GM18517 (cell line): ENCODE data around the gene CLDN3.
"Not testable (repeated sequence)": the region's sequence is repeated elsewhere in the genome, so short reads cannot be mapped to it uniquely, and the experiment has no call there.

Source experiments
- ATAC-seq: cut with Tn5 transposase; IDR thresholded peaks from one replicate; pipeline ENCODE4 v1.9.1; 2021; ENCODE audit warnings: mild to moderate bottlenecking, moderate library complexity; ENCODE audit not compliant: unreplicated experiment

Gene CLDN3, protein sequence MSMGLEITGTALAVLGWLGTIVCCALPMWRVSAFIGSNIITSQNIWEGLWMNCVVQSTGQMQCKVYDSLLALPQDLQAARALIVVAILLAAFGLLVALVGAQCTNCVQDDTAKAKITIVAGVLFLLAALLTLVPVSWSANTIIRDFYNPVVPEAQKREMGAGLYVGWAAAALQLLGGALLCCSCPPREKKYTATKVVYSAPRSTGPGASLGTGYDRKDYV

GRCh38 chr7:73770002-73770859 is at the start of gene CLDN3:
Gene CLDN3, minus strand, starts transcription at chr7:73770270. Its CDS starts 221 bp downstream, at chr7:73770049.
- ATAC-seq, result no peak

DNA sequence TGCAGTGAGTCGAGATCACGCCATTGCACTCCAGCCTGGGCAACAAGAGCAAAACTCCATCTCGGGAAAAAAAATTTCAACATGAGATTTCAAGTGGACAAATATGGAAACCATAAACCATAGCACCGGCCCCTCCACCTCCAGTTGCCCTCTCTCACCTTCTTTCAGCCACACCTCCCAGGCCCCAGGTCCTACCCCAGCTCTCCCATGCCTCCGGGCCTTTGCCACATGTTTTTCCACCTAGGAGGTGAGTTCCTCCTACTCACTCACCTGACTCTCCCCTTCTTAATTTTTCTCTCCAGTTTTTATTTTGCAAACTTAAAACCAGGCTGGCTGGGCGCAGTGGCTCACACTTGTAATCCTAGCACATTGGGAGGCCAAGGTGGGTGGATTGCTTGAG is 47.1 kb upstream of the CLDN3 start:
- ATAC-seq, result no peak

GRCh38 chr7:73815436-73815835 is 45.4 kb upstream of the CLDN3 start:
- no peak for ATAC-seq

DNA sequence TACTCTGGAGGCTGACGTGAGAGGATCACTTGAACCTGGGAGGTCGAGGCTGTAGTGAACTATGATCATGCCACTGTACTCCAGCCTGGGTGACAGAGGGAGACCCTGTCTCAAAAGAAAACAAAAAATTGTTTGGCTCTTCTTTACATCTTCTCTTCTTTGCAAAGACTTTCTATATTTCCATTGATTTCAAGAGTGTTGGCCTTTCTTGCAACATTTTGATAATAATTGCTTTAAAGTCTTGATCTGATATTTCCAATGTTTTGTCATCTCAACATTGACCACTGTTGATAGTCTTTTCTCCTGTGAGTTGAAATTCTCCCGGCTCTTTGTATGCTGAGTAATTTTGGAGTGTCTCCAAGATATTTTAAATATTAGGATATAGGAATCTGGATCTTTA is 42.9 kb upstream of the CLDN3 start:
- ATAC-seq, result no peak

DNA sequence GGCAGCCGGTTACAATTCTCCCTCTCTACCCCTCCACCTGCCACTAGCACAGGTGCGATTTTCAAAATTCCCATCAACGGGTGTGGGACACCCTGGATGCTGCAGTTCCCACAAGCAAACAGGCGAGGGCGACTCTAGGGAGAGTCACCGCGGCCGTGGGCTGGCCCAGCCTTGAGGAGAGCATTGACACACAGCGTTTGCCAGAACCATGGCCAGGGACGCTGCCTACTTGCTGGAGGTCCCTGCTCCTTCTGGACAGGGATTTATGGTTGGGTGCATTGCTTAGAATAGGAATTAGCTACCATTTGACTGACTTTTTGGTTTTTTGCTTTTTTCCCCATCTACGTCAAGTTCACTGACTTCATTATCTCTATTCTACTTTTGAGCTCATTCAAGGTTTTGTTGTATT is 41.7 kb upstream of the CLDN3 start:
- ATAC-seq, result no peak

DNA sequence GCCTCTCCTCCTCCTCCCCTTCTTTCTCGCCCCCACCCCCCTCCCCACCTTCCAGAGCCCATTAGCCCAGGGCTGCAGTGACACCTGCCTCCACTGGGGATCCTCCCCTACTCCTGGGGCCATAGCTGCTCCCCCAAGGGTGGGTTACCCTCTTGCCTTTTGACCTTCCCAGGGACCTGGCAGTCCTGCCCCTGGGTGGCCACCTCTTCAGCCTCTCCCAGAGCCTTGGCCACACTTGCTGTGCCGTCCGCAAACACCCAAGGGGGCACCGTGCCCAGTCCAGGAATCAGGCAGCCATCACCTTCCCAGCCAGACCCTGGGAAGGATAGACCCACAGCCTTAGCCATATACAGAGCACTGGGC is 40.9 kb upstream of the CLDN3 start:
- ATAC-seq, result no peak

- no peak for ATAC-seq
Observed at GRCh38 chr7:73809467-73809951, 39.4 kb upstream of the CLDN3 start.

DNA sequence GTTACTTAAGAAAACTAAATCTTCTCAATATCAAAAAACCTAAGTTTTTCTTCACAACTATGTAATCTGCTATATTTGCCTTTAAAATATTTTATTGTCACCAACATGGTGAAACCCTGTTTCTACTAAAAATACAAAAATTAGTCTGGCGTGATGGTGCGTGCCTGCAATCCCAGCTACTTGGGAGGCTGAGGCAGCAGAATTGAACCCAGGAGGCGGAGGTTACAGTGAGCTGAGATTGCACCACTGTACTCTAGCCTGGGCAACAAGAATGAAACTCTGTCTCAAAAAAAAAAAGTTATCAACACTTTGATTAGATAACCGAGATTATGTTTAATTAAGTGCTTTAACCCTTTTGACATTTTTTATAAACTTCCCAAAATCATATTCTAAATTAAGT is 32.4 kb upstream of the CLDN3 start:
- no peak for ATAC-seq

GRCh38 chr7:73801577-73801976 is 31.5 kb upstream of the CLDN3 start:
- ATAC-seq, result no peak

- no peak for ATAC-seq
Observed at GRCh38 chr7:73799282-73800141, 29.4 kb upstream of the CLDN3 start.

DNA sequence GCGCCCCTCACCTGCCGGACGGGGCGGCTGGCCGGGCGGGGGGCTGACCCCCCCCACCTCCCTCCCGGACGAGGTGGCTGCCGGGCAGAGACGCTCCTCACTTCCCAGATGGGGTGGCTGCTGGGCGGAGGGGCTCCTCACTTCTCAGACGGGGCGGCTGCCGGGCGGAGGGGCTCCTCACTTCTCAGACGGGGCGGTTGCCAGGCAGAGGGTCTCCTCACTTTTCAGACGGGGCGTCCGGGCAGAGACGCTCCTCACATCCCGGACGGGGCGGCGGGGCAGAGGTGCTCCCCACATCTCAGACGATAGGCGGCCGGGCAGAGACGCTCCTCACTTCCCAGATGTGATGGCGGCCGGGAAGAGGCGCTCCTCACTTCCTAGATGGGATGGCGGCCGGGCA is 27.1 kb upstream of the CLDN3 start:
- ATAC-seq, result not testable (repeated sequence)

- ATAC-seq, result not testable (repeated sequence)
Observed at GRCh38 chr7:73796656-73797055, 26.6 kb upstream of the CLDN3 start.

DNA sequence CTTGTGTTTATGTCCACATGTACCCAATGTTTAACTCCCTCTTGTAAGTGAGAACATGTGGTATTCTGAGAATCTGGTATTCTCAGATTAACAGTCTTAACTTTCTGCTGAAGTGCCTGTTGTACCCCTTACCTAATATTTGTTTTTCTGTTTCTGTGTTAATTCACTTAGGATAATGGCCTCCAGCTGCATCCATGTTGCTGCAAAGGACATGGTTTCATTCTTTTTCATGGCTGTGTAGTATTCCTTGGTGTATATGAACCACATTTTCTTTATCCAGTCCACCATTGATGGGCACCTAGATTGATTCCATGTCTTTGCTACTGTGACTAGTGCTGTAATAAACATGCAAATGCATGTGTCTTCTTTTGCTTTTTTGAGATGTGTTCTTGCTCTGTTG is 25.1 kb upstream of the CLDN3 start:
- ATAC-seq, result not testable (repeated sequence)

DNA sequence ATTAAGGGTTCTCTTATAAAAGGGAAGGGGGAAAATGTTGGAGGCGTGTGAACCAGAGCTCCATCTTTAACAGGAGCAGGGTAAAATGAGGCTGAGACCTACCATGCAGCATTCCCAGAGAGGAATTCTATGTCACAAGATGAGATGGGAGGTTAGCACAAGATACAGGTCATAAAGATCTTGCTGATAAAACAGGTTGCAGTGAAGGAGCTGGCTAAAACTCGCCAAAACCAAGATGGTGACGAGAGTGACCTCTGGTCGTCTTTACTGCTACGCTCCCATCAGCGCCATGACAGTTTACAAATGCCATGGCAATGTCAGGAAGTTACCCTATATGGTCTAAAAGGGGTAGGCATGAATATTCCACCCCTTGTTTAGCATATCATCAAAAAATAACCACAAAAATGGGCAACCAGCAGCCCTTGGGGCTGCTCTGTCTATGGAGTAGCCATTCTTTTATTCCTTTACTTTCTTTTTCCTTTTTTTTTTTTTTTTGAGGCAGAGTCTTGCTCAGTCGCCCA is 21.2 kb upstream of the CLDN3 start:
- not testable (repeated sequence) for ATAC-seq

DNA sequence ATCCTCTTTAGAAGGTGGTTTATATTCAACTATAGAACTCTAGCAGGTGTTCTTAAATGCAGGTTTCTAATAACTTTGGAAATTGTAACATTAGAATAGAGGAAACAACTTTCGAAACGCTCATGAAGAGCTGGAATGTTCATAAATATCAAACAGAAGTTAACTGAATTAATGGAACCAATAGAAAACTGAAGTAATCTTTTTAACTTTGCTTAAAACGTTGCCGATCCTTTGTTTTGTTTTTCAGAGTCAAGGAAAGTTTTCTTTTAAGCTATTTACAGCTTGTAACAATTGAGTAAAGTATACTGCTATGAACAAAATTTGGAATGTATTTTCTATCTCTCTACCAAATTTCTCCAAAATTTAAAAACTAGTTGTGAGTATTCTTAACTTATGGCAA is 19.0 kb upstream of the CLDN3 start:
- ATAC-seq, result no peak

- not testable (repeated sequence) for ATAC-seq
Observed at GRCh38 chr7:73787786-73788048, 17.6 kb upstream of the CLDN3 start.

GRCh38 chr7:73786588-73786987 is 16.5 kb upstream of the CLDN3 start:
- no peak for ATAC-seq

DNA sequence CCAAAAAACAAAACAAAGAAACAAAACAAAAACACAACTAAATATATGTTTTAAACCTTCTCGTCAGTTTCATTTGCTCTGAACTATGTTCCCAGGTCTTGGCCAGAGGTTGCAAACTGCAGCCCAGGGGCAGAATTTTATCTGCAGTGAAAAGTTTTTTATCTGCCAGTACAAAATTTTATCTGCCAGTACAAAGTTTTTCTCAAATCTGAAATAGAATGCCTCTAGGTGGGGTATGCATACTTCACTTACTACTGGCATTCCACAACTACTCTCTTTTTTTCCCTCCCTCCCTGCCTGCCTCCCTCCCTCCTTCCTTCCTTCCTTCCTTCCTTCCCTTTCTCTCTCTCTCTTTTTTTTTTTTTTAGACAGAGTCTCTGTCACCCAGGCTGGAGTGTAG is 9.4 kb upstream of the CLDN3 start:
- no peak for ATAC-seq

GRCh38 chr7:73778801-73779389 is 8.8 kb upstream of the CLDN3 start:
- no peak for ATAC-seq

DNA sequence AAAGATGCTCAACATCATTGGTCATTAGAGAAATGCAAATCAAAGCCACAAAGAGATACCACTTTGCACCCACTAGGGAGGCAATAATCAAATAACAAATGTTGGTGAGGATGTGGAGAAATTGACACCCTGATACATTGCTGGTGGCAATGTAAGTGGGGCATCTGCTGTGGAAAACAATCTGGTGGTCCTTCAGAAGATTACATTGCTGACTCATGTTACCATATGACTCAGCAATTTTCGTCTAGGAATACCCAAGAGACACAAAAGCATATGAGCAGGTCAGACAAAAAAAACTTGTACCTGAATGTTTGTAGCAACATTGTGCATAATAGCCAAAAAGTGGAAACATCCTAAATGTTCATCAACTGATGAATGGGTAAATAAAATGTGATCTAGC is 4.9 kb upstream of the CLDN3 start:
- ATAC-seq, result no peak
